Measurements from ENCODE around the gene ZFR. TPM values are rescaled to one million over a fixed set of nuclear protein-coding genes. Genes with fewer than 3 reads are reported as not detected.
"Not testable (repeated sequence)": the region's sequence is repeated elsewhere in the genome, so short reads cannot be mapped to it uniquely, and the experiment has no call there.

The ZFR gene
- total and polyA plus RNA-seq, 8 donors: 15.7 to 33.4 (median 23.1) TPM

DNA sequence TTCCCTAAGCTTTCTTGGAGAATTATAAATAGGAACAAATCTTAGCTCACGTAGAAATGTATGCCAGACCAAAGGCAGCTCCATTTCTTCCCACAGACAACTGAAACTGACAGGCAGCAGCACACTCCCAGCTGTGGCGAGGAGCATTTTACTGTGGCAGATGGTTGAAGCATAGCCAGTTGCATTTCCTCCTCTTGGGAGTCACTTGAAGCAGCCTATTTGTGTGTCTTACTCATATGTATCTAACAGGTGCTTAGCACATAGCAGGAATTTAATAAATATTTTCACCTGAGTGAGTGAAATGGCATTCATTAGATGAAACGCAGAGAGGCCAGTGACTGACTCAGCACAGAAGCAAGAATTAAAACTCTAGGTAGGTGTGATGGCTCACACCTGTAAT, 119.5 kb downstream of the ZFR start:
- no peak for TF ChIP-seq CTCF (IDR thresholded peaks at IDR 0.05)
- Histone ChIP-seq H3K9me3 (no peaks in the 10 kb centered on the region), H3K4me3 (no peak overlapping the region), H3K36me3 (no peaks in the 10 kb centered on the region), H3K27me3 (no peaks in the 10 kb centered on the region), H3K4me1 (peaks cover 4 to 10% (median 9%) of the 10 kb centered on the region in 3 donors), H3K27ac (peak overlapping the region in 2 of 4 donors; percentile 17 to 35)
- ATAC-seq (peak in 3 of 4 donors; percentile 6 to 54 (median 38)), DNase-seq (no peak), FAIRE-seq (no peak)
- intact Hi-C loops (cut with DNase I): loop anchor here in 1 of 3 donors (5.0 kb wide), 1 partner anchor 93 kb away; no protein-coding TSS in a partner anchor
- 78 to 82% methylated on average over 3 of the region's 3 CpGs for WGBS, 2 donors

- Histone ChIP-seq H3K4me3 (no peak overlapping the region), H3K4me1 (peaks cover 4 to 7% (median 7%) of the 10 kb centered on the region in 3 donors), H3K27me3 (no peaks in the 10 kb centered on the region), H3K27ac (no peak overlapping the region), H3K9me3 (no peaks in the 10 kb centered on the region), H3K36me3 (no peaks in the 10 kb centered on the region)
- ATAC-seq: no peak
- no peak for TF ChIP-seq CTCF (IDR thresholded peaks at IDR 0.05)
- intact Hi-C loops (cut with DNase I): no loop called here
- DNase-seq: no peak
- FAIRE-seq: no peak
- WGBS, 2 donors: 88 to 93% methylated on average over 8 of the region's 8 CpGs
Measured at GRCh38 chr5:32323741-32324140, 120.8 kb downstream of the ZFR start.

DNA sequence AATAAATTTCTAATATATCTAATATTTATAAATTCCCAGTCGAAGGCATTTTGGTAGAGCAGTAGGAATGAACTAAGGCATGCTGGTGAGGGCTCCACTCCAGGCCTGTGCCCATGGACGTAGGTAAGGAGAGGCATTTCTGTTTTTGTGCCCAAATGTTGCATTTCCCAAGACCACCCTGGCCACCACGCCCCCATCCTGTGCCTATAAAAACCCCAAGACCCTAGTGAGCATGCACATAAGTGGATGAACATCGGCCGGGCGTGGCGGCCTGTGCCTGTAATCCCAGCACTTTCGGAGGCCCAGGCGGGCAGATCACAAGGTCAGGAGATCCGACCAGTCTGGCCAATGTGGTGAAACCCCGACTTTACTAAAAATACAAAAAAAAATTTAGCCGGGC, 121.7 kb downstream of the ZFR start:
- no peaks in the 10 kb centered on the region for H3K9me3 ChIP-seq
- no peaks in the 10 kb centered on the region for H3K27me3 ChIP-seq
- no peak overlapping the region for H3K27ac ChIP-seq
- TF ChIP-seq CTCF (IDR thresholded peaks at IDR 0.05): no peak
- intact Hi-C loops (cut with DNase I): no loop called here
- peaks cover 4 to 7% (median 7%) of the 10 kb centered on the region in 3 donors for H3K4me1 ChIP-seq
- FAIRE-seq: no peak
- DNase-seq: no peak
- H3K4me3 ChIP-seq: no peak overlapping the region
- no peaks in the 10 kb centered on the region for H3K36me3 ChIP-seq
- WGBS, 2 donors: 90 to 95% methylated on average over 12 of the region's 12 CpGs
- no peak for ATAC-seq

DNA sequence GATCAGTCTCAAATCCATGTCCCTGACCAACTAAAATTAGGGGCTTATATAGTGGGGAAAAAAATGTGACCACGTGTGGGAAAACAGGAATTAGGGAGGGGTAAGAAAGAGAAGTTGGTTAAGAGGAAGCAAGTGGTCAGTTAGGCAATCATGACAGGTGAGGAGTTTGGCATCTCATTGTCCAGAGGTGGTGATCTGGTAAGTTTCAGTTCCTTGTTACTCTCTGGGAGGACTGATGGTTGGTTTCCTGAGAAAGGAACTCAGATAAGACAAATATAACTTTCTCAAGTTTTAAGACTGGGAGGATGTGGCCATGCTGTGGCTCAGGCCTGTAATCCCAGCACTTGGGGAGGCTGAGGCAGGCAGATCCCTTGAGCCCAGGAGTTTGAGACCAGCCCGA, 122.8 kb downstream of the ZFR start:
- FAIRE-seq; H3K4me1 ChIP-seq; H3K36me3 ChIP-seq; H3K27me3 ChIP-seq; DNase-seq; H3K4me3 ChIP-seq; ATAC-seq; H3K9me3 ChIP-seq; intact Hi-C loops (cut with DNase I); H3K27ac ChIP-seq: not testable (repeated sequence)
- WGBS, 2 donors: 96 to 98% methylated on average over 2 of the region's 2 CpGs

DNA sequence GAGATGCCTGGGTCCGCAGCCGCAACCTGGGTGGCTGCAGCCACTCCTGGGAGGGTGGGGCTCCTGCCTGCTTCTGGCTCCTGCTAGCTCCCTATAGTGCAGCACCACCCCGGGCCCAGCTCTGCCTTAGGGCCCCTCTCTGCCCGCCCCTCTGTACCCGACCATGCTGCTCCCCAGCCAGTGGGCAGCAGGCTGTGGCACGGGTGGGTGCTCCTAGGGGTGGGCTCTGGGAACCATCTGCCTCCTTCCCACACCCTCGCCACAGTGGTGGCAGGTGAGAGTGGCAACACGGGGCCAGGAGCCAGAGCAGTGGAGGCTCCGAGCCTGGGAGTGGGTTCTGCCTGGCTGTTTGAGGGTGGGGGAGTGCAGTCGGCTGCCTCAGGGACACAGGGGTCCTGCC, 124.0 kb downstream of the ZFR start:
- Histone ChIP-seq H3K36me3 (no peaks in the 10 kb centered on the region), H3K27me3 (no peaks in the 10 kb centered on the region), H3K4me1 (no peaks in the 10 kb centered on the region), H3K4me3 (no peak overlapping the region), H3K27ac (no peak overlapping the region), H3K9me3 (no peaks in the 10 kb centered on the region)
- no peak for FAIRE-seq
- intact Hi-C loops (cut with DNase I): no loop called here
- no peak for ATAC-seq
- 83 to 84% methylated on average over 9 to 10 of the region's 10 CpGs for WGBS, 2 donors
- peak in 1 of 6 donors; percentile 59 for DNase-seq
- no peak for TF ChIP-seq CTCF (IDR thresholded peaks at IDR 0.05)
